GM12865 (cell line): ENCODE results near the gene MTHFSD.

Experiments used
- DNase-seq: peaks from one replicate; pipeline ENCODE4 v3.0.0; 2010; ENCODE audit warnings: low read depth
- H3K4me3 ChIP-seq: 2 replicates; pipeline ENCODE4 v1.5.1; 2011; ENCODE audit warnings: mild to moderate bottlenecking, low read depth, low read length, control low read depth
- CTCF ChIP-seq: IDR thresholded peaks from 2 replicates; pipeline ENCODE4 v1.5.1; 2011; ENCODE audit warnings: low read length, control low read depth, low read depth, inconsistent platforms; ENCODE audit not compliant: insufficient read depth; ENCODE audit errors: missing control alignments

The MTHFSD gene

GRCh38 chr16:86538196-86538780 is 16.7 kb downstream of the MTHFSD start:
- no peak for DNase-seq
- TF ChIP-seq CTCF: no peak
- no peak overlapping the region for H3K4me3 ChIP-seq

GRCh38 chr16:86537486-86537885 is 17.5 kb downstream of the MTHFSD start:
- no peak for TF ChIP-seq CTCF
- no peak for DNase-seq
- H3K4me3 ChIP-seq: no peak overlapping the region

GRCh38 chr16:86536621-86537020 is 18.4 kb downstream of the MTHFSD start:
- no peak for TF ChIP-seq CTCF
- no peak overlapping the region for H3K4me3 ChIP-seq
- no peak for DNase-seq

GRCh38 chr16:86534779-86535615 is 20.0 kb downstream of the MTHFSD start:
- no peak for TF ChIP-seq CTCF
- DNase-seq: no peak
- no peak overlapping the region for H3K4me3 ChIP-seq

GRCh38 chr16:86533767-86534351 is 21.2 kb downstream of the MTHFSD start:
- no peak for DNase-seq
- TF ChIP-seq CTCF: no peak
- no peak overlapping the region for H3K4me3 ChIP-seq

- no peak overlapping the region for H3K4me3 ChIP-seq
- no peak for TF ChIP-seq CTCF
- DNase-seq: no peak
These were observed 22.0 kb downstream of the MTHFSD start for GRCh38 chr16:86533076-86533475.

GRCh38 chr16:86532526-86532815 is 22.6 kb downstream of the MTHFSD start:
- H3K4me3 ChIP-seq: no peak overlapping the region
- no peak for TF ChIP-seq CTCF
- DNase-seq: no peak
